Nephron progenitor cell (in vitro differentiated cells): ENCODE data around the gene B3GLCT.

Experiments used
- DNase-seq: peaks from one replicate; pipeline ENCODE4 v3.0.0; 2021
- H3K27ac Mint-ChIP-seq: 2 replicates; pipeline ENCODE4 v1.8.0; 2021; ENCODE audit warnings: mild to moderate bottlenecking, moderate library complexity, mixed read lengths
- H3K27me3 Mint-ChIP-seq: 2 replicates; pipeline ENCODE4 v1.8.0; 2021; ENCODE audit warnings: mild to moderate bottlenecking, low read depth, mixed read lengths; ENCODE audit not compliant: poor library complexity
- H3K36me3 Mint-ChIP-seq: 2 replicates; pipeline ENCODE4 v1.8.0; 2021; ENCODE audit warnings: low read depth, mixed read lengths
- H3K4me1 Mint-ChIP-seq: 2 replicates; pipeline ENCODE4 v1.8.0; 2021; ENCODE audit warnings: mixed read lengths
- H3K4me3 Mint-ChIP-seq: 2 replicates; pipeline ENCODE4 v1.8.0; 2021; ENCODE audit warnings: mild to moderate bottlenecking, moderate library complexity, mixed read lengths
- H3K9me3 Mint-ChIP-seq: 2 replicates; pipeline ENCODE4 v1.8.0; 2021; ENCODE audit warnings: mild to moderate bottlenecking, moderate library complexity, mixed read lengths
- CTCF ChIP-seq: fragments of 200-600 bp; sonication (generic); IDR thresholded peaks from 2 replicates; pipeline ENCODE4 v1.5.0; 2021; ENCODE audit warnings: antibody characterized with exemption

Gene B3GLCT

GRCh38 chr13:31351376-31351775 lies 151.6 kb downstream of the B3GLCT start:
- H3K27ac Mint-ChIP-seq = no peak overlapping the region
- no peak for DNase-seq
- no peak for TF ChIP-seq CTCF

GRCh38 chr13:31352467-31352866 lies 152.7 kb downstream of the B3GLCT start:
- no peak overlapping the region for H3K4me3 Mint-ChIP-seq
- peaks cover 4% of the 10 kb centered on the region for H3K27me3 Mint-ChIP-seq
- H3K9me3 Mint-ChIP-seq = peaks cover 45% of the 10 kb centered on the region
- no peak for DNase-seq
- no peak for TF ChIP-seq CTCF
- H3K36me3 Mint-ChIP-seq = peaks cover 14% of the 10 kb centered on the region
- peaks cover 22% of the 10 kb centered on the region for H3K4me1 Mint-ChIP-seq
- no peak overlapping the region for H3K27ac Mint-ChIP-seq

More at GRCh38 chr13:31351376-31351775, 151.6 kb downstream of the B3GLCT start:
- peaks cover 14% of the 10 kb centered on the region for H3K36me3 Mint-ChIP-seq
- H3K4me1 Mint-ChIP-seq = peaks cover 22% of the 10 kb centered on the region
- peaks cover 36% of the 10 kb centered on the region for H3K9me3 Mint-ChIP-seq
- peaks cover 4% of the 10 kb centered on the region for H3K27me3 Mint-ChIP-seq
- no peak overlapping the region for H3K4me3 Mint-ChIP-seq

- Mint-ChIP-seq H3K27me3 (no peaks in the 10 kb centered on the region), H3K4me3 (no peak overlapping the region), H3K27ac (no peak overlapping the region), H3K36me3 (peaks cover 14% of the 10 kb centered on the region), H3K4me1 (peaks cover 16% of the 10 kb centered on the region), H3K9me3 (peaks cover 45% of the 10 kb centered on the region)
- no peak for DNase-seq
- TF ChIP-seq CTCF = no peak
These were observed 155.2 kb downstream of the B3GLCT start for GRCh38 chr13:31355001-31355400.

GRCh38 chr13:31356991-31357390 lies 157.2 kb downstream of the B3GLCT start:
- Mint-ChIP-seq H3K9me3 (peaks cover 45% of the 10 kb centered on the region), H3K27ac (no peak overlapping the region), H3K4me1 (peaks cover 9% of the 10 kb centered on the region), H3K27me3 (peaks cover 3% of the 10 kb centered on the region), H3K4me3 (no peak overlapping the region), H3K36me3 (peaks cover 14% of the 10 kb centered on the region)
- DNase-seq = no peak
- TF ChIP-seq CTCF = no peak

- Mint-ChIP-seq H3K4me3 (no peak overlapping the region), H3K36me3 (peaks cover 17% of the 10 kb centered on the region), H3K27ac (no peak overlapping the region), H3K27me3 (peaks cover 3% of the 10 kb centered on the region), H3K4me1 (peaks cover 8% of the 10 kb centered on the region), H3K9me3 (peaks cover 48% of the 10 kb centered on the region)
- TF ChIP-seq CTCF = no peak
- DNase-seq = no peak
These were observed 157.8 kb downstream of the B3GLCT start for GRCh38 chr13:31357581-31357980.

- Mint-ChIP-seq H3K4me3 (no peak overlapping the region), H3K4me1 (peaks cover 25% of the 10 kb centered on the region), H3K36me3 (peaks cover 10% of the 10 kb centered on the region), H3K27ac (no peak overlapping the region), H3K27me3 (peaks cover 3% of the 10 kb centered on the region), H3K9me3 (peaks cover 31% of the 10 kb centered on the region)
- no peak for TF ChIP-seq CTCF
- DNase-seq = no peak
These were observed 161.9 kb downstream of the B3GLCT start for GRCh38 chr13:31361673-31362072.
